ENCODE data around the gene PHETA1. TPM values are rescaled to one million over a fixed set of nuclear protein-coding genes. Genes with fewer than 3 reads are reported as not detected.
"Not testable (repeated sequence)": the region's sequence is repeated elsewhere in the genome, so short reads cannot be mapped to it uniquely, and the experiment has no call there.

PHETA1 gene
- total RNA-seq, 1 experiment from 2014 or later = 3.4 TPM

DNA sequence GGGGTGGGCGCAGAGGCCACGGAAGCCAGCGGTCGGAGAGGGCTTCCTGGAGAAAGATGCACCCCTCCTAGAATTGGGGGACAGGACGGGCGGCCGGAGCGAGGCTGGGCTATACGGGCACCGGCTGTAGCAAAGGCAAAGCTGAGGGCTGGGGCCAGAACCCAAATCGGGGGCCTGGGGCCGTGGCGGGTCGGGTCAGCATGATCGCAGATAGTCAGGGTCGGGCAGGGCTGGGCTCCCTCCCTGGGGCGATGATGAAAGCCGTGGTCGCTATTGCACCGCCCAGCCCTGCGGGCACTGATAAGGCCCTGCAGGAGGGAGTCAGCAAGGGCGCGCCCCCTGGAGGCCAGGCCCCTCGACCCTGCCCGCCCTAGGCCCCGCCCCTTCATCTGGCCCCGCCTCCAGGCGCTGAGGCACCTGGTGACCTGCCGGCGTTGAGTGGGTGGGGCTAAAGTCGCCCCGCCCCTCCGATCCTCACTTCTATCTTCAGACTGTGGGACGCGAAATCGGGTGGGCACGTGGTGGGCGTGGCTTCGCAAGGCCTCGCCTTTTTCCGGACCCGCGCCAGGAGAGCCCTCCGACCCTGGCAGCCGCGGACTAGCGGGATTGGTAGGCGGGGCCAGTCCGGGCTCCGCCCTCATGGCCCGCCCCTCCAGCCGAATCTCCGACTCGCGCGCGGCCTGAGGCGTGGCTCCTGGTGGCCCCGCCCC is 36.4 kb upstream of the PHETA1 start:
- peak; percentile 80 for DNase-seq (ENCODE audit: unreplicated experiment)
- no TSS peak for BruUV-seq (replicated peaks)
- intact Hi-C loops (cut with micrococcal nuclease) = no loop called here
- H3K9me3 Mint-ChIP-seq (ENCODE audit: unreplicated experiment) = no peaks in the 10 kb centered on the region
- TF ChIP-seq, protein P1, sequence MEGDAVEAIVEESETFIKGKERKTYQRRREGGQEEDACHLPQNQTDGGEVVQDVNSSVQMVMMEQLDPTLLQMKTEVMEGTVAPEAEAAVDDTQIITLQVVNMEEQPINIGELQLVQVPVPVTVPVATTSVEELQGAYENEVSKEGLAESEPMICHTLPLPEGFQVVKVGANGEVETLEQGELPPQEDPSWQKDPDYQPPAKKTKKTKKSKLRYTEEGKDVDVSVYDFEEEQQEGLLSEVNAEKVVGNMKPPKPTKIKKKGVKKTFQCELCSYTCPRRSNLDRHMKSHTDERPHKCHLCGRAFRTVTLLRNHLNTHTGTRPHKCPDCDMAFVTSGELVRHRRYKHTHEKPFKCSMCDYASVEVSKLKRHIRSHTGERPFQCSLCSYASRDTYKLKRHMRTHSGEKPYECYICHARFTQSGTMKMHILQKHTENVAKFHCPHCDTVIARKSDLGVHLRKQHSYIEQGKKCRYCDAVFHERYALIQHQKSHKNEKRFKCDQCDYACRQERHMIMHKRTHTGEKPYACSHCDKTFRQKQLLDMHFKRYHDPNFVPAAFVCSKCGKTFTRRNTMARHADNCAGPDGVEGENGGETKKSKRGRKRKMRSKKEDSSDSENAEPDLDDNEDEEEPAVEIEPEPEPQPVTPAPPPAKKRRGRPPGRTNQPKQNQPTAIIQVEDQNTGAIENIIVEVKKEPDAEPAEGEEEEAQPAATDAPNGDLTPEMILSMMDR (IDR thresholded peaks at IDR 0.05; ENCODE audit: unreplicated experiment) = peak; percentile 39
- H3K4me3 Mint-ChIP-seq (ENCODE audit: unreplicated experiment) = peak overlapping the region; percentile 83
- no peak overlapping the region for H3K27ac Mint-ChIP-seq (ENCODE audit: low read depth, unreplicated experiment)
- CTCF ChIA-PET = interaction anchor here (0.6 to 1.5 kb wide), 3 partner anchors 46 to 510 kb away, joined by 3 to 9 read pairs (median 4); no protein-coding TSS in a partner anchor
- POLR2A ChIA-PET = no interaction called here
- peaks cover 4% of the 10 kb centered on the region for H3K4me1 Mint-ChIP-seq (ENCODE audit: insufficient read depth, unreplicated experiment)
- peaks cover 7% of the 10 kb centered on the region for H3K36me3 Mint-ChIP-seq (ENCODE audit: insufficient read depth, unreplicated experiment)
- no peaks in the 10 kb centered on the region for H3K27me3 Mint-ChIP-seq (ENCODE audit: insufficient read depth, unreplicated experiment)

GRCh38 chr12:111404362-111405148 is 35.7 kb upstream of the PHETA1 start:
- peaks cover 11% of the 10 kb centered on the region for H3K36me3 Mint-ChIP-seq (ENCODE audit: insufficient read depth, unreplicated experiment)

GRCh38 chr12:111402490-111402824 is 33.6 kb upstream of the PHETA1 start:
- H3K27me3 Mint-ChIP-seq (ENCODE audit: insufficient read depth, unreplicated experiment); H3K4me3 Mint-ChIP-seq (ENCODE audit: unreplicated experiment); intact Hi-C loops (cut with micrococcal nuclease); CTCF ChIA-PET; DNase-seq (ENCODE audit: unreplicated experiment); H3K27ac Mint-ChIP-seq (ENCODE audit: low read depth, unreplicated experiment); H3K9me3 Mint-ChIP-seq (ENCODE audit: unreplicated experiment); H3K4me1 Mint-ChIP-seq (ENCODE audit: insufficient read depth, unreplicated experiment); BruUV-seq (replicated peaks); POLR2A ChIA-PET: not testable (repeated sequence)
- H3K36me3 Mint-ChIP-seq (ENCODE audit: insufficient read depth, unreplicated experiment) = peaks cover 13% of the 10 kb centered on the region

More at GRCh38 chr12:111404362-111405148, 35.7 kb upstream of the PHETA1 start:
- BruUV-seq (replicated peaks) = no TSS peak
- ChIA-PET POLR2A (interaction anchor here (0.8 to 1.2 kb wide), 2 partner anchors 8 to 1272 kb away, joined by 3 read pairs; no protein-coding TSS in a partner anchor), CTCF (interaction anchor here (0.6 to 1.5 kb wide), 4 partner anchors 47 to 510 kb away, joined by 3 to 9 read pairs (median 4); no protein-coding TSS in a partner anchor)
- H3K9me3 Mint-ChIP-seq (ENCODE audit: unreplicated experiment) = no peaks in the 10 kb centered on the region
- H3K27me3 Mint-ChIP-seq (ENCODE audit: insufficient read depth, unreplicated experiment) = no peaks in the 10 kb centered on the region
- DNase-seq (ENCODE audit: unreplicated experiment) = no peak
- peaks cover 8% of the 10 kb centered on the region for H3K4me1 Mint-ChIP-seq (ENCODE audit: insufficient read depth, unreplicated experiment)
- peak overlapping the region; percentile 65 for H3K4me3 Mint-ChIP-seq (ENCODE audit: unreplicated experiment)
- TF ChIP-seq, protein P1 (IDR thresholded peaks at IDR 0.05; ENCODE audit: unreplicated experiment) = no peak
- H3K27ac Mint-ChIP-seq (ENCODE audit: low read depth, unreplicated experiment) = peak overlapping the region; percentile 13
- intact Hi-C loops (cut with micrococcal nuclease) = no loop called here

DNA sequence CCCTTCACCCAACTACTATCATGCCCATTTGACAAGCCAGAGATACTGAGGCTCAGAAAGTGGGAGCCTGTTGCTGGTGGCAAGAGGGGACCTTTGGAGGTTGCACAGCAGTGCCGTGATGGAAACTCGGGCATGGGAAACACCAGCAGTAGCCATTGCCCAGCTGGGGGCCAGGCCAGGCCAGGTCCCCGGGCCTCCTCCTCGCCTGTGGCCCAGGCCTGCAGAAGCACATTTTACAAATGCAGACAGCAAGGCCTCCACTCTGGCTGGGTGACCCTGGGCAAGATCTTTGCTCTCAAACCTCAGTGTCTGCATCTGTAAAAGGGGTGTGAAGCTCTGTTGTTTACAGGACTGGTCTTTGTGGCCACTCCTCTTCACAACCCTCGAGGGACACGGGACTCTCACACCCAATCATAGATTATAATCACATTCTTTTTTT is 32.3 kb upstream of the PHETA1 start:
- TF ChIP-seq, protein P1 (IDR thresholded peaks at IDR 0.05; ENCODE audit: unreplicated experiment) = no peak
- ChIA-PET CTCF (interaction anchor here (1.3 kb wide), 1 partner anchor 51 kb away, joined by 9 read pairs; no protein-coding TSS in a partner anchor), POLR2A (no interaction called here)
- Mint-ChIP-seq H3K36me3 (ENCODE audit: insufficient read depth, unreplicated experiment) (peaks cover 13% of the 10 kb centered on the region), H3K27ac (ENCODE audit: low read depth, unreplicated experiment) (no peak overlapping the region), H3K4me3 (ENCODE audit: unreplicated experiment) (no peak overlapping the region), H3K27me3 (ENCODE audit: insufficient read depth, unreplicated experiment) (no peaks in the 10 kb centered on the region), H3K9me3 (ENCODE audit: unreplicated experiment) (no peaks in the 10 kb centered on the region), H3K4me1 (ENCODE audit: insufficient read depth, unreplicated experiment) (peaks cover 10% of the 10 kb centered on the region)
- no TSS peak for BruUV-seq (replicated peaks)
- intact Hi-C loops (cut with micrococcal nuclease) = no loop called here
- DNase-seq (ENCODE audit: unreplicated experiment) = no peak

- peaks cover 12% of the 10 kb centered on the region for H3K36me3 Mint-ChIP-seq (ENCODE audit: insufficient read depth, unreplicated experiment)
- not testable (repeated sequence) for H3K4me1 Mint-ChIP-seq (ENCODE audit: insufficient read depth, unreplicated experiment); BruUV-seq (replicated peaks); H3K27ac Mint-ChIP-seq (ENCODE audit: low read depth, unreplicated experiment); H3K4me3 Mint-ChIP-seq (ENCODE audit: unreplicated experiment); H3K27me3 Mint-ChIP-seq (ENCODE audit: insufficient read depth, unreplicated experiment); H3K9me3 Mint-ChIP-seq (ENCODE audit: unreplicated experiment); DNase-seq (ENCODE audit: unreplicated experiment)
- ChIA-PET CTCF (interaction anchor here (0.6 to 1.3 kb wide), 4 partner anchors 44 to 184 kb away, joined by 3 to 9 read pairs (median 3); no protein-coding TSS in a partner anchor), POLR2A (interaction anchor here (1.0 kb wide), 1 partner anchor 13 kb away, joined by 3 read pairs; no protein-coding TSS in a partner anchor)
- intact Hi-C loops (cut with micrococcal nuclease) = loop anchor here (5.0 kb wide), 1 partner anchor 272 kb away; no protein-coding TSS in a partner anchor
Measured at GRCh38 chr12:111399741-111400404, 31.0 kb upstream of the PHETA1 start.
